ENCODE results near the gene CDKN2A. TPM values are rescaled to one million over a fixed set of nuclear protein-coding genes. Genes with fewer than 3 reads are reported as not detected.

The CDKN2A gene
- polyA plus RNA-seq (ENCODE audit: low read depth in 6 of 6) = 1 to 10 TPM; 1.3 to 5.6 (median 4.6) TPM

- peak; percentile 62 for DNase-seq
- Mint-ChIP-seq H3K4me1 (peaks cover 21 to 37% (median 32%) of the 10 kb centered on the region in 3 donors), H3K27ac (peak within 1 kb of the TSS; percentile 96 to 100 (median 98)), H3K27me3 (peaks cover 18 to 45% (median 23%) of the 10 kb centered on the region in 3 donors), H3K36me3 (peaks cover 0 to 7% of the 10 kb centered on the region in 2 donors), H3K9me3 (peaks cover 0 to 11% (median 7%) of the 10 kb centered on the region in 7 donors), H3K4me3 (peak within 1 kb of the TSS; percentile 94 to 100 (median 98))
- peak; percentile 31 to 41 for ATAC-seq (ENCODE audit: low read depth in 2 of 2)
Observed at GRCh38 chr9:21993893-21994555, at the start of gene CDKN2A. CDKN2A (minus strand) TSS chr9:21994392.

GRCh38 chr9:22043928-22044327 lies 49.7 kb upstream of the CDKN2A start:
- H3K9me3 Mint-ChIP-seq = no peaks in the 10 kb centered on the region
- no peaks in the 10 kb centered on the region for H3K27me3 Mint-ChIP-seq
- DNase-seq (no peak), ATAC-seq (ENCODE audit: low read depth in 2 of 2) (no peak)
- no peak overlapping the region for H3K27ac Mint-ChIP-seq
- no peaks in the 10 kb centered on the region for H3K4me1 Mint-ChIP-seq
- no peak overlapping the region for H3K4me3 Mint-ChIP-seq
- no peaks in the 10 kb centered on the region for H3K36me3 Mint-ChIP-seq

- DNase-seq = no peak
- ATAC-seq (ENCODE audit: low read depth in 2 of 2) = no peak
- Mint-ChIP-seq H3K9me3 (no peaks in the 10 kb centered on the region), H3K4me3 (no peak overlapping the region), H3K27ac (no peak overlapping the region), H3K36me3 (no peaks in the 10 kb centered on the region), H3K4me1 (peaks cover 0 to 7% (median 0%) of the 10 kb centered on the region in 3 donors), H3K27me3 (no peaks in the 10 kb centered on the region)
Observed at GRCh38 chr9:22041775-22042174, 47.6 kb upstream of the CDKN2A start.

- no peaks in the 10 kb centered on the region for H3K27me3 Mint-ChIP-seq
- ATAC-seq (ENCODE audit: low read depth in 2 of 2) (no peak), DNase-seq (no peak)
- H3K9me3 Mint-ChIP-seq = no peaks in the 10 kb centered on the region
- no peak overlapping the region for H3K27ac Mint-ChIP-seq
- H3K36me3 Mint-ChIP-seq = no peaks in the 10 kb centered on the region
- no peak overlapping the region for H3K4me3 Mint-ChIP-seq
- peaks cover 0 to 7% (median 0%) of the 10 kb centered on the region in 3 donors for H3K4me1 Mint-ChIP-seq
Observed at GRCh38 chr9:22041344-22041743, 47.2 kb upstream of the CDKN2A start.

GRCh38 chr9:22040760-22041159 lies 46.6 kb upstream of the CDKN2A start:
- no peak overlapping the region for H3K27ac Mint-ChIP-seq
- no peaks in the 10 kb centered on the region for H3K36me3 Mint-ChIP-seq
- H3K27me3 Mint-ChIP-seq = no peaks in the 10 kb centered on the region
- no peak overlapping the region for H3K4me3 Mint-ChIP-seq
- no peaks in the 10 kb centered on the region for H3K9me3 Mint-ChIP-seq
- DNase-seq (no peak), ATAC-seq (ENCODE audit: low read depth in 2 of 2) (no peak)
- peaks cover 0 to 7% (median 0%) of the 10 kb centered on the region in 3 donors for H3K4me1 Mint-ChIP-seq

GRCh38 chr9:22039258-22039657 lies 45.1 kb upstream of the CDKN2A start:
- DNase-seq = no peak
- Mint-ChIP-seq H3K4me3 (no peak overlapping the region), H3K27me3 (no peaks in the 10 kb centered on the region), H3K9me3 (no peaks in the 10 kb centered on the region), H3K27ac (no peak overlapping the region), H3K4me1 (peaks cover 0 to 7% (median 0%) of the 10 kb centered on the region in 3 donors), H3K36me3 (no peaks in the 10 kb centered on the region)
- no peak for ATAC-seq (ENCODE audit: low read depth in 2 of 2)

GRCh38 chr9:22037954-22038690 lies 43.9 kb upstream of the CDKN2A start:
- peaks cover 0 to 7% (median 0%) of the 10 kb centered on the region in 3 donors for H3K4me1 Mint-ChIP-seq
- no peaks in the 10 kb centered on the region for H3K9me3 Mint-ChIP-seq
- no peaks in the 10 kb centered on the region for H3K36me3 Mint-ChIP-seq
- no peak overlapping the region for H3K4me3 Mint-ChIP-seq
- DNase-seq = peak; percentile 11
- ATAC-seq (ENCODE audit: low read depth in 2 of 2) = peak in 1 of 2 donors; percentile 49
- H3K27ac Mint-ChIP-seq = no peak overlapping the region
- H3K27me3 Mint-ChIP-seq = no peaks in the 10 kb centered on the region

GRCh38 chr9:22036866-22037626 lies 42.9 kb upstream of the CDKN2A start:
- ATAC-seq (ENCODE audit: low read depth in 2 of 2) (no peak), DNase-seq (no peak)
- H3K4me1 Mint-ChIP-seq = peaks cover 0 to 7% (median 0%) of the 10 kb centered on the region in 3 donors
- H3K27me3 Mint-ChIP-seq = no peaks in the 10 kb centered on the region
- H3K27ac Mint-ChIP-seq = peak overlapping the region in 2 of 6 donors; percentile 11 to 57
- H3K4me3 Mint-ChIP-seq = no peak overlapping the region
- no peaks in the 10 kb centered on the region for H3K9me3 Mint-ChIP-seq
- H3K36me3 Mint-ChIP-seq = no peaks in the 10 kb centered on the region

GRCh38 chr9:22035591-22036011 lies 41.4 kb upstream of the CDKN2A start:
- Mint-ChIP-seq H3K27me3 (no peaks in the 10 kb centered on the region), H3K27ac (no peak overlapping the region), H3K36me3 (no peaks in the 10 kb centered on the region), H3K9me3 (no peaks in the 10 kb centered on the region), H3K4me3 (no peak overlapping the region), H3K4me1 (peaks cover 0 to 7% (median 0%) of the 10 kb centered on the region in 3 donors)
- DNase-seq (no peak), ATAC-seq (ENCODE audit: low read depth in 2 of 2) (no peak)

GRCh38 chr9:22033012-22033630 lies 38.9 kb upstream of the CDKN2A start:
- H3K4me3 Mint-ChIP-seq = no peak overlapping the region
- DNase-seq = no peak
- ATAC-seq (ENCODE audit: low read depth in 2 of 2) = no peak
- H3K4me1 Mint-ChIP-seq = peaks cover 4 to 13% (median 5%) of the 10 kb centered on the region in 3 donors
- no peaks in the 10 kb centered on the region for H3K36me3 Mint-ChIP-seq
- no peaks in the 10 kb centered on the region for H3K9me3 Mint-ChIP-seq
- H3K27ac Mint-ChIP-seq = no peak overlapping the region
- H3K27me3 Mint-ChIP-seq = no peaks in the 10 kb centered on the region

GRCh38 chr9:22031655-22032411 lies 37.6 kb upstream of the CDKN2A start:
- ATAC-seq (ENCODE audit: low read depth in 2 of 2) (no peak), DNase-seq (no peak)
- no peaks in the 10 kb centered on the region for H3K36me3 Mint-ChIP-seq
- no peak overlapping the region for H3K4me3 Mint-ChIP-seq
- no peaks in the 10 kb centered on the region for H3K9me3 Mint-ChIP-seq
- peak overlapping the region in 1 of 6 donors; percentile 53 for H3K27ac Mint-ChIP-seq
- peaks cover 4 to 7% (median 5%) of the 10 kb centered on the region in 3 donors for H3K4me1 Mint-ChIP-seq
- H3K27me3 Mint-ChIP-seq = no peaks in the 10 kb centered on the region

GRCh38 chr9:22030101-22030598 lies 36.0 kb upstream of the CDKN2A start:
- H3K27ac Mint-ChIP-seq = peak overlapping the region in 2 of 6 donors; percentile 0 to 47
- H3K4me1 Mint-ChIP-seq = peaks cover 4 to 7% (median 5%) of the 10 kb centered on the region in 3 donors
- ATAC-seq (ENCODE audit: low read depth in 2 of 2) (peak; percentile 96 to 98), DNase-seq (peak; percentile 34)
- H3K9me3 Mint-ChIP-seq = no peaks in the 10 kb centered on the region
- H3K4me3 Mint-ChIP-seq = no peak overlapping the region
- no peaks in the 10 kb centered on the region for H3K27me3 Mint-ChIP-seq
- no peaks in the 10 kb centered on the region for H3K36me3 Mint-ChIP-seq

Data from naive B cell (primary cell).